Naive thymus-derived CD4-positive, alpha-beta T cell (primary cell): ENCODE measurements around the gene CHKA. TPM values are rescaled to one million over a fixed set of nuclear protein-coding genes. Genes with fewer than 3 reads are reported as not detected.

Experiments used
- ATAC-seq: fragments of 150-1000 bp; cut with Tn5 transposase; 2 replicates; pipeline ENCODE4 v1.10.0; 2021; ENCODE audit warnings: mild to moderate bottlenecking, moderate library complexity
- CTCF ChIA-PET: fragments of 350-600 bp; sonication (Branson Sonifier 250); formaldehyde crosslinking; loops from one replicate; lab custom pipeline; 2021; ENCODE audit warnings: antibody characterized with exemption; lab: Charles Lee
- POLR2A ChIA-PET: fragments of 350-600 bp; sonication (Branson Sonifier 250); formaldehyde crosslinking; loops from one replicate; lab custom pipeline; 2021; ENCODE audit warnings: antibody characterized with exemption, inconsistent platforms; lab: Charles Lee
- DNase-seq, 9 donors: peaks; one replicate each; pipeline versions ENCODE4 v3.0.0 to v3.0.0-alpha.2; 2020 to 2022; ENCODE audit warnings: mixed read lengths in 1 of 9
- H3K27ac ChIP-seq: one replicate; pipeline ENCODE4 v1.7.0; 2013; ENCODE audit warnings: mild to moderate bottlenecking, low read depth, low read length, moderate library complexity
- H3K27me3 ChIP-seq, 2 donors: one replicate each; pipeline ENCODE4 v1.7.0; 2013; ENCODE audit warnings: low read length in 2 of 2, mild to moderate bottlenecking in 2 of 2, moderate library complexity in 2 of 2; ENCODE audit not compliant: control insufficient read depth in 2 of 2, insufficient read depth in 2 of 2
- H3K36me3 ChIP-seq, 3 experiments: 1 replicate in 2 of 3; 2 replicates in 1 of 3; pipeline ENCODE4 v1.7.0; 2013; ENCODE audit warnings: low read length in 3 of 3, mild to moderate bottlenecking in 3 of 3, moderate library complexity in 1 of 3; ENCODE audit not compliant: insufficient read depth in 3 of 3, control insufficient read depth in 2 of 3
- H3K4me1 ChIP-seq, 2 donors: one replicate each; pipeline ENCODE4 v1.7.0; 2013; ENCODE audit warnings: low read length in 2 of 2, mild to moderate bottlenecking in 2 of 2, moderate library complexity in 1 of 2; ENCODE audit not compliant: control insufficient read depth in 2 of 2, insufficient read depth in 2 of 2
- H3K4me3 ChIP-seq: 2 replicates; pipeline ENCODE4 v1.7.0; 2013; ENCODE audit warnings: mild to moderate bottlenecking, low read length
- H3K9me3 ChIP-seq, 3 experiments: 1 replicate in 2 of 3; 2 replicates in 1 of 3; pipeline ENCODE4 v1.7.0; 2013; ENCODE audit warnings: low read length in 3 of 3; ENCODE audit not compliant: control insufficient read depth in 2 of 3
- H3K27ac Mint-ChIP-seq, 9 donors: one replicate each; pipeline ENCODE4 v1.8.0; 2020 to 2022; ENCODE audit warnings: mixed read lengths in 9 of 9, mild to moderate bottlenecking in 8 of 9, moderate library complexity in 5 of 9, inconsistent platforms in 2 of 9
- H3K27me3 Mint-ChIP-seq, 5 donors: one replicate each; pipeline ENCODE4 v1.8.0; 2021 to 2022; ENCODE audit warnings: mixed read lengths in 5 of 5, mild to moderate bottlenecking in 1 of 5
- H3K36me3 Mint-ChIP-seq, 5 donors: one replicate each; pipeline ENCODE4 v1.8.0; 2020 to 2022; ENCODE audit warnings: mixed read lengths in 5 of 5, mild to moderate bottlenecking in 3 of 5, inconsistent platforms in 1 of 5
- H3K4me1 Mint-ChIP-seq, 7 donors: one replicate each; pipeline ENCODE4 v1.8.0; 2020 to 2022; ENCODE audit warnings: mixed read lengths in 7 of 7, mild to moderate bottlenecking in 3 of 7, inconsistent platforms in 1 of 7
- H3K4me3 Mint-ChIP-seq, 10 donors: one replicate each; pipeline ENCODE4 v1.8.0; 2020 to 2022; ENCODE audit warnings: mild to moderate bottlenecking in 10 of 10, mixed read lengths in 10 of 10, moderate library complexity in 6 of 10, inconsistent platforms in 2 of 10
- H3K9me3 Mint-ChIP-seq, 11 donors: one replicate each; pipeline ENCODE4 v1.8.0; 2020 to 2022; ENCODE audit warnings: mixed read lengths in 11 of 11, mild to moderate bottlenecking in 4 of 11, inconsistent platforms in 1 of 11, moderate library complexity in 1 of 11
- intact Hi-C, 2 donors: fragments of 100-400 bp; cut with micrococcal nuclease; formaldehyde crosslinking; loops; one replicate each; pipeline ENCODE4 v1.15.1; 2023
- polyA plus RNA-seq, 2 donors: library from polyadenylated mRNA; unstranded; fragments of 300-500 nt; fragmentation: Illumina TruSeq; gene quantifications; one replicate each; pipeline ENCODE4 v1.2.3, GENCODE V29; 2021
- total RNA-seq, 6 experiments: library from RNA in 5 of 6; stranded (reverse) in 5 of 6; gene quantifications; 1 replicate in 5 of 6; 2 replicates in 1 of 6; pipeline ENCODE4 v1.2.3 and lab custom pipeline; 2021 to 2026

Gene CHKA
- total and polyA plus RNA-seq, 7 experiments from 2014 or later: 1.4 to 31.3 (median 7.1) TPM

- H3K4me3 Mint-ChIP-seq: peak overlapping the region in 2 of 10 donors; percentile 37 to 69
Observed at GRCh38 chr11:68140496-68141245, 19.5 kb upstream of the CHKA start.

GRCh38 chr11:68138237-68138636 lies 17.0 kb upstream of the CHKA start:
- Histone ChIP-seq H3K27me3 (no peaks in the 10 kb centered on the region), H3K36me3 (no peaks in the 10 kb centered on the region), H3K9me3 (no peaks in the 10 kb centered on the region), H3K4me3 (no peak overlapping the region), H3K4me1 (peaks cover 5 to 12% of the 10 kb centered on the region in 2 donors), H3K27ac (no peak overlapping the region)
- H3K4me1 Mint-ChIP-seq: peaks cover 4 to 20% (median 14%) of the 10 kb centered on the region in 7 donors
- peaks cover 0 to 12% (median 1%) of the 10 kb centered on the region in 11 donors for H3K9me3 Mint-ChIP-seq
- intact Hi-C loops: no loop called here
- CTCF ChIA-PET: interaction anchor here (1.1 kb wide), 1 partner anchor 19 kb away, joined by 3 read pairs; no protein-coding TSS in a partner anchor
- peaks cover 0 to 7% (median 0%) of the 10 kb centered on the region in 5 donors for H3K36me3 Mint-ChIP-seq
- POLR2A ChIA-PET: no interaction called here
- no peak overlapping the region for H3K4me3 Mint-ChIP-seq
- no peak for ATAC-seq
- peaks cover 0 to 5% (median 0%) of the 10 kb centered on the region in 5 donors for H3K27me3 Mint-ChIP-seq
- H3K27ac Mint-ChIP-seq: peak overlapping the region in 1 of 9 donors; percentile 21
- DNase-seq: no peak

More at GRCh38 chr11:68140496-68141245, 19.5 kb upstream of the CHKA start:
- ATAC-seq (no peak), DNase-seq (no peak)
- Mint-ChIP-seq H3K4me1 (peaks cover 4 to 16% (median 10%) of the 10 kb centered on the region in 7 donors), H3K36me3 (no peaks in the 10 kb centered on the region), H3K27me3 (peaks cover 0 to 5% (median 0%) of the 10 kb centered on the region in 5 donors), H3K9me3 (no peaks in the 10 kb centered on the region), H3K27ac (no peak overlapping the region)
- intact Hi-C loops: no loop called here
- CTCF ChIA-PET: no interaction called here
- Histone ChIP-seq H3K36me3 (no peaks in the 10 kb centered on the region), H3K4me1 (peaks cover 5 to 12% of the 10 kb centered on the region in 2 donors), H3K27me3 (no peaks in the 10 kb centered on the region), H3K4me3 (no peak overlapping the region), H3K9me3 (no peaks in the 10 kb centered on the region), H3K27ac (no peak overlapping the region)
- POLR2A ChIA-PET: no interaction called here

- intact Hi-C loops: no loop called here
- Histone ChIP-seq H3K9me3 (no peaks in the 10 kb centered on the region), H3K36me3 (no peaks in the 10 kb centered on the region), H3K4me1 (peaks cover 5 to 12% of the 10 kb centered on the region in 2 donors), H3K4me3 (no peak overlapping the region), H3K27ac (no peak overlapping the region), H3K27me3 (no peaks in the 10 kb centered on the region)
- Mint-ChIP-seq H3K27me3 (peaks cover 0 to 5% (median 0%) of the 10 kb centered on the region in 5 donors), H3K9me3 (peaks cover 0 to 14% (median 2%) of the 10 kb centered on the region in 11 donors), H3K27ac (peak overlapping the region in 1 of 9 donors; percentile 21), H3K4me3 (no peak overlapping the region), H3K36me3 (peaks cover 0 to 7% (median 0%) of the 10 kb centered on the region in 5 donors), H3K4me1 (peaks cover 4 to 20% (median 14%) of the 10 kb centered on the region in 7 donors)
- no peak for ATAC-seq
- no peak for DNase-seq
- POLR2A ChIA-PET: no interaction called here
- CTCF ChIA-PET: interaction anchor here (1.1 kb wide), 1 partner anchor 19 kb away, joined by 3 read pairs; no protein-coding TSS in a partner anchor
Observed at GRCh38 chr11:68137833-68138232, 16.6 kb upstream of the CHKA start.

- intact Hi-C loops: no loop called here
- Mint-ChIP-seq H3K4me3 (no peak overlapping the region), H3K9me3 (peaks cover 0 to 21% (median 7%) of the 10 kb centered on the region in 11 donors), H3K27ac (no peak overlapping the region), H3K36me3 (peaks cover 0 to 15% (median 0%) of the 10 kb centered on the region in 5 donors), H3K4me1 (peaks cover 0 to 12% (median 10%) of the 10 kb centered on the region in 7 donors), H3K27me3 (peaks cover 0 to 5% (median 0%) of the 10 kb centered on the region in 5 donors)
- Histone ChIP-seq H3K27me3 (no peaks in the 10 kb centered on the region), H3K27ac (no peak overlapping the region), H3K4me3 (no peak overlapping the region), H3K36me3 (no peaks in the 10 kb centered on the region), H3K9me3 (no peaks in the 10 kb centered on the region), H3K4me1 (peaks cover 0 to 5% of the 10 kb centered on the region in 2 donors)
- DNase-seq (no peak), ATAC-seq (no peak)
- ChIA-PET CTCF (no interaction called here), POLR2A (no interaction called here)
Observed at GRCh38 chr11:68136866-68137265, 15.7 kb upstream of the CHKA start.

- ChIA-PET CTCF (no interaction called here), POLR2A (no interaction called here)
- Mint-ChIP-seq H3K4me1 (peaks cover 0 to 6% (median 4%) of the 10 kb centered on the region in 7 donors), H3K27ac (no peak overlapping the region), H3K4me3 (no peak overlapping the region), H3K36me3 (peaks cover 0 to 16% (median 0%) of the 10 kb centered on the region in 5 donors), H3K9me3 (peaks cover 0 to 22% (median 9%) of the 10 kb centered on the region in 11 donors), H3K27me3 (peaks cover 0 to 3% (median 0%) of the 10 kb centered on the region in 5 donors)
- Histone ChIP-seq H3K4me3 (no peak overlapping the region), H3K4me1 (no peaks in the 10 kb centered on the region), H3K9me3 (no peaks in the 10 kb centered on the region), H3K36me3 (no peaks in the 10 kb centered on the region), H3K27ac (no peak overlapping the region), H3K27me3 (no peaks in the 10 kb centered on the region)
- intact Hi-C loops: no loop called here
- DNase-seq (no peak), ATAC-seq (no peak)
Observed at GRCh38 chr11:68135161-68135560, 14.0 kb upstream of the CHKA start.

- Mint-ChIP-seq H3K36me3 (peaks cover 0 to 22% (median 10%) of the 10 kb centered on the region in 5 donors), H3K27ac (no peak overlapping the region), H3K9me3 (peaks cover 0 to 25% (median 10%) of the 10 kb centered on the region in 11 donors), H3K4me1 (peaks cover 0 to 14% (median 6%) of the 10 kb centered on the region in 7 donors), H3K27me3 (peaks cover 12 to 17% (median 13%) of the 10 kb centered on the region in 5 donors), H3K4me3 (peak overlapping the region in 1 of 10 donors; percentile 12)
- DNase-seq (no peak), ATAC-seq (no peak)
- CTCF ChIA-PET: no interaction called here
- POLR2A ChIA-PET: no interaction called here
- Histone ChIP-seq H3K27me3 (no peaks in the 10 kb centered on the region), H3K4me1 (no peaks in the 10 kb centered on the region), H3K27ac (no peak overlapping the region), H3K36me3 (no peaks in the 10 kb centered on the region), H3K9me3 (no peaks in the 10 kb centered on the region), H3K4me3 (no peak overlapping the region)
- intact Hi-C loops: no loop called here
Observed at GRCh38 chr11:68133761-68134160, 12.6 kb upstream of the CHKA start.
